Neuronal stem cell (in vitro differentiated cells): ENCODE measurements around the gene GARIN5B.

Source experiments
- DNase-seq: peaks from one replicate; pipeline ENCODE4 v3.0.0-alpha.2; 2013; ENCODE audit warnings: low spot score
- H2AFZ ChIP-seq: one replicate; pipeline ENCODE4 v1.6.1; 2013; ENCODE audit warnings: mild to moderate bottlenecking, low read length, inconsistent platforms
- H2AK5ac ChIP-seq: 2 replicates; pipeline ENCODE4 v1.6.1; 2013; ENCODE audit warnings: low read depth, mild to moderate bottlenecking, inconsistent platforms, low read length, moderate library complexity, mixed read lengths
- H2BK120ac ChIP-seq: 2 replicates; pipeline ENCODE4 v1.6.1; 2013; ENCODE audit warnings: low read depth, mild to moderate bottlenecking, inconsistent platforms, low read length, moderate library complexity, mixed read lengths
- H2BK12ac ChIP-seq: one replicate; pipeline ENCODE4 v1.6.1; 2013; ENCODE audit warnings: low read length, inconsistent platforms
- H2BK15ac ChIP-seq: 2 replicates; pipeline ENCODE4 v1.6.1; 2013; ENCODE audit warnings: mild to moderate bottlenecking, low read length, inconsistent platforms, mixed read lengths
- H2BK5ac ChIP-seq: one replicate; pipeline ENCODE4 v1.6.1; 2013; ENCODE audit warnings: inconsistent platforms, mild to moderate bottlenecking, low read length, moderate library complexity
- H3K14ac ChIP-seq: one replicate; pipeline ENCODE4 v1.6.1; 2013; ENCODE audit warnings: low read length, inconsistent platforms
- H3K18ac ChIP-seq: 2 replicates; pipeline ENCODE4 v1.6.1; 2013; ENCODE audit warnings: low read length, inconsistent platforms
- H3K23ac ChIP-seq: 2 replicates; pipeline ENCODE4 v1.6.1; 2013; ENCODE audit warnings: low read depth, mild to moderate bottlenecking, mixed read lengths, low read length, inconsistent platforms; ENCODE audit not compliant: poor library complexity
- H3K27ac ChIP-seq: replicated peaks from 3 replicates; pipeline ENCODE4 v1.5.1; 2013; ENCODE audit warnings: low read length, inconsistent platforms
- H3K27me3 ChIP-seq, 3 experiments: 2 replicates each; pipeline ENCODE4 v1.6.1; 2013; ENCODE audit warnings: low read length in 3 of 3, mild to moderate bottlenecking in 2 of 3, inconsistent platforms in 1 of 3, low read depth in 1 of 3, mixed read lengths in 1 of 3, moderate library complexity in 1 of 3; ENCODE audit not compliant: control insufficient read depth in 3 of 3, insufficient read depth in 3 of 3
- H3K36me3 ChIP-seq, 2 donors: replicated peaks in 1 of 2; 2 replicates each; pipeline ENCODE4 v1.6.1; 2013; ENCODE audit warnings: low read length in 2 of 2; ENCODE audit not compliant: control insufficient read depth in 2 of 2, insufficient read depth in 2 of 2
- H3K4ac ChIP-seq: 2 replicates; pipeline ENCODE4 v1.6.1; 2013; ENCODE audit warnings: inconsistent platforms, mild to moderate bottlenecking, low read length, moderate library complexity
- H3K4me1 ChIP-seq, 2 donors: 1 replicate in 1 of 2; 2 replicates in 1 of 2; pipeline ENCODE4 v1.6.1; 2013; ENCODE audit warnings: low read length in 2 of 2, low read depth in 1 of 2; ENCODE audit not compliant: control insufficient read depth in 2 of 2, insufficient read depth in 1 of 2
- H3K4me2 ChIP-seq: one replicate; pipeline ENCODE4 v1.6.1; 2013; ENCODE audit warnings: mild to moderate bottlenecking, low read length, inconsistent platforms; ENCODE audit not compliant: insufficient read depth, poor library complexity, severe bottlenecking
- H3K4me3 ChIP-seq, 2 donors: 2 replicates each; pipeline ENCODE4 v1.5.1; 2013; ENCODE audit warnings: low read length in 2 of 2, mild to moderate bottlenecking in 2 of 2, inconsistent platforms in 1 of 2, moderate library complexity in 1 of 2
- H3K79me1 ChIP-seq: one replicate; pipeline ENCODE4 v1.6.1; 2013; ENCODE audit warnings: low read depth, mild to moderate bottlenecking, inconsistent platforms, low read length, moderate library complexity
- H3K9ac ChIP-seq: one replicate; pipeline ENCODE4 v1.6.1; 2013; ENCODE audit warnings: mild to moderate bottlenecking, low read depth, low read length, inconsistent platforms; ENCODE audit not compliant: poor library complexity
- H3K9me3 ChIP-seq, 2 donors: replicated peaks in 1 of 2; 2 replicates each; pipeline versions ENCODE3 to v1.6.1; 2013; ENCODE audit warnings: low read length in 2 of 2, mild to moderate bottlenecking in 2 of 2, inconsistent platforms in 1 of 2, low read depth in 1 of 2, mixed read lengths in 1 of 2, moderate library complexity in 1 of 2; ENCODE audit not compliant: control insufficient read depth in 2 of 2, insufficient read depth in 1 of 2
- H4K8ac ChIP-seq: one replicate; pipeline ENCODE4 v1.6.1; 2013; ENCODE audit warnings: low read depth, mild to moderate bottlenecking, inconsistent platforms, low read length, moderate library complexity
- H4K91ac ChIP-seq: one replicate; pipeline ENCODE4 v1.6.1; 2013; ENCODE audit warnings: low read length, low read depth, mild to moderate bottlenecking, inconsistent platforms; ENCODE audit not compliant: poor library complexity
- WGBS, 2 donors: extraction: QIAGEN DNeasy Blood & Tissue Kit; methylation state at CpG; one replicate each; pipeline ENCODE4 v1.1.7; 2013; ENCODE audit warnings: missing lambda C conversion rate in 2 of 2, mixed read lengths in 1 of 2; ENCODE audit not compliant: insufficient read length in 2 of 2, insufficient replicate concordance in 1 of 2; ENCODE audit errors: extremely low coverage in 2 of 2; 5-methylcytosine and 5-hydroxymethylcytosine counted together

The GARIN5B gene

GRCh38 chr19:55377356-55378131, 14.5 kb upstream of the GARIN5B start:
- Histone ChIP-seq H2BK120ac (peak overlapping the region; percentile 91), H2BK5ac (peak overlapping the region; percentile 87), H3K23ac (peak overlapping the region; percentile 91), H2BK15ac (peak overlapping the region; percentile 89), H3K9ac (peak overlapping the region; percentile 90), H3K18ac (peak overlapping the region; percentile 98), H2BK12ac (peak overlapping the region; percentile 99), H3K4ac (peak overlapping the region; percentile 95), H3K36me3 (no peaks in the 10 kb centered on the region), H3K27ac (no peak overlapping the region), H3K4me1 (peaks cover 31 to 41% of the 10 kb centered on the region in 2 donors), H3K9me3 (peaks cover 0 to under 1% of the 10 kb centered on the region in 2 donors), H3K14ac (peak overlapping the region; percentile 96), H3K4me2 (peak overlapping the region; percentile 37), H2AFZ (peak overlapping the region; percentile 64), H4K8ac (peak overlapping the region; percentile 100), H3K4me3 (peak overlapping the region in 1 of 2 donors; percentile 50), H3K79me1 (no peaks in the 10 kb centered on the region), H3K27me3 (peaks cover 0 to 16% (median 0%) of the 10 kb centered on the region in 3 experiments), H2AK5ac (peak overlapping the region; percentile 97), H4K91ac (peak overlapping the region; percentile 43)
- WGBS, 2 donors: no CpG with 5 or more reads among the region's 43 CpGs
- no peak for DNase-seq

GRCh38 chr19:55376241-55376933, 13.3 kb upstream of the GARIN5B start, which contains the start of gene TMEM190:
TMEM190 (plus strand) TSS chr19:55376826; CDS start chr19:55376854, 28 bp downstream.
- Histone ChIP-seq H3K18ac (peak within 1 kb of the TSS; percentile 98), H3K27me3 (peaks cover 3 to 22% (median 6%) of the 10 kb centered on the region in 3 experiments), H2AFZ (peak within 1 kb of the TSS; percentile 64), H2BK12ac (peak within 1 kb of the TSS; percentile 30), H2BK5ac (peak within 1 kb of the TSS; percentile 87), H2BK15ac (peak within 1 kb of the TSS; percentile 89), H3K79me1 (no peaks in the 10 kb centered on the region), H3K4me3 (peak within 1 kb of the TSS in 1 of 2 donors; percentile 50), H4K8ac (peak within 1 kb of the TSS; percentile 100), H3K14ac (peak within 1 kb of the TSS; percentile 96), H2BK120ac (peak within 1 kb of the TSS; percentile 91), H4K91ac (peak within 1 kb of the TSS; percentile 43), H3K36me3 (no peaks in the 10 kb centered on the region), H3K4me2 (peak within 1 kb of the TSS; percentile 37), H3K4ac (peak within 1 kb of the TSS; percentile 95), H3K9ac (peak within 1 kb of the TSS; percentile 90), H3K23ac (peak within 1 kb of the TSS; percentile 80), H3K4me1 (peaks cover 36 to 43% of the 10 kb centered on the region in 2 donors), H3K27ac (no peak within 1 kb of the TSS), H2AK5ac (peak within 1 kb of the TSS; percentile 97), H3K9me3 (no peaks in the 10 kb centered on the region)
- no peak for DNase-seq
- no CpG with 5 or more reads among the region's 21 CpGs for WGBS, 2 donors

GRCh38 chr19:55373993-55374757, 11.1 kb upstream of the GARIN5B start:
- Histone ChIP-seq H3K23ac (peak overlapping the region; percentile 39), H3K27me3 (peaks cover 8 to 40% (median 16%) of the 10 kb centered on the region in 3 experiments), H3K14ac (peak overlapping the region; percentile 82), H3K27ac (no peak overlapping the region), H2AFZ (peak overlapping the region; percentile 87), H3K4ac (no peak overlapping the region), H4K8ac (no peak overlapping the region), H2BK120ac (no peak overlapping the region), H4K91ac (no peak overlapping the region), H3K9ac (peak overlapping the region; percentile 63), H3K4me2 (peak overlapping the region; percentile 14), H2AK5ac (peak overlapping the region; percentile 96), H2BK12ac (no peak overlapping the region), H3K4me1 (peaks cover 41 to 51% of the 10 kb centered on the region in 2 donors), H3K79me1 (no peaks in the 10 kb centered on the region), H3K4me3 (peak overlapping the region in 1 of 2 donors; percentile 25), H3K18ac (peak overlapping the region; percentile 97), H2BK5ac (peak overlapping the region; percentile 1), H3K36me3 (no peaks in the 10 kb centered on the region), H3K9me3 (no peaks in the 10 kb centered on the region), H2BK15ac (peak overlapping the region; percentile 93)
- WGBS, 2 donors: no CpG with 5 or more reads among the region's 31 CpGs
- DNase-seq: no peak
